HEK293T (cell line): ENCODE data around the gene ACYP1.

Source experiments
- SP1 ChIP-seq: fragments of 450-650 bp; IDR thresholded peaks from 2 replicates; pipeline ENCODE4 v1.6.1; 2017
- ZNF384 ChIP-seq: fragments of 450-650 bp; IDR thresholded peaks from 2 replicates; pipeline ENCODE4 v1.6.1; 2016

DNA sequence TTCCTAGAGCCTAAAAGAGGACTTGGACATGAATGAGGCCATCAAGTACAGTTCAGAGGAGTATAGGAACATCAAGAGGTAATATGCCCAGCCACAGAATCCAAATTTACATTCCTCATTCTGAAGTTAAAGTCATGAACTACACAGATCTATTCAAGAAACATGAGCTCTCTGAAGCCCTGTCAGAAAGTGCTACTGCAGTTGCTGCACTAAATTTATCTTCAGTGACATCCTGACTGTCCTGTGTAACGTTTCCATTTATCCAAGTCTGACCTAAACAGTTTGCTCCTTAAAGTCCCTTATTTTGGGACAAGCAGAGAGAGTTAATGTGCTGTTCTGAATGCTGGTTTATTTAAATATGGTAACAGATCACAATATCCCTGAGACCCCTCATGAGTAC, 34.9 kb upstream of the ACYP1 start:
- no peak for TF ChIP-seq SP1
- TF ChIP-seq ZNF384 = no peak
